AG20443 (cell line): ENCODE results near the gene B3GNT7.
"Not testable (repeated sequence)": the region's sequence is repeated elsewhere in the genome, so short reads cannot be mapped to it uniquely, and the experiment has no call there.

ENCODE experiments used
- DNase-seq: peaks from one replicate; pipeline ENCODE4 v3.0.0; 2012; ENCODE audit warnings: low spot score, mixed read lengths

B3GNT7 gene

GRCh38 chr2:231364961-231365810 is 30.3 kb upstream of the B3GNT7 start:
- DNase-seq, result peak; percentile 61

- DNase-seq, result no peak
These were observed 28.3 kb upstream of the B3GNT7 start for GRCh38 chr2:231367178-231367577.

- no peak for DNase-seq
These were observed 25.7 kb upstream of the B3GNT7 start for GRCh38 chr2:231369580-231370428.

GRCh38 chr2:231370429-231370748 is 25.1 kb upstream of the B3GNT7 start:
- DNase-seq, result no peak

DNA sequence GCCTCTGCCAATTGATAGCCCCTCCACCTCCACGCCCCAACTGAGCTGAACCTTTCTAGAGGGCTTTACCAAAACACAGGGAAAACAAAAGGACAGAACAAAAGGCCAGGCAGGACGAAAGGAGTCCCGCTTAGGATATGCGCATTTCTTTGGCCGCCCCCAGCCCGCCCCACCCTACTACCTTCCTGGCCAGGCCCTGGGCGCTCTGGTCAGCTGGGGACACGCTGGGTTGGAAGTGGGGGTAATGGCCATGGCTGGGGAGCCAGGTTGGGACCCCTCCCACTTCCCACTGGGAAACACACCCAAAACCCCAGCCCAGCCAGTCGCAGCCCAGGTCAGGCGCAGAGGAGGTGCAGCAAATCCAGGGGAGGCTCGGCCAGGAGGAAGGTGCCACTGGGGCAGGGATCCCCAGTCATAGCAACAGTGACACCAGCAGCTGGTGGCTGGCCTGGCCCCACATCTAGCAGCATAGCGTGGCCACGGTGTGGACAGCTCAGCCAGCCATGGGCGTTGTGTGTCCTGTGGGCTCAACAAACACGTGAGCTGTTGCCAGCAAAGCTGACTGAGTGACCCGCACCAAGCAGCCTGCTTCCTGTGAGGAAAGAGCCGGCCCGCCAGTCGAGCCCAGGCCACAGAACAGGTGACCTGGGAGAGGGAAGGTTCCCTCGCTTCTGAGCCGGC is 24.6 kb upstream of the B3GNT7 start:
- DNase-seq, result no peak

- no peak for DNase-seq
These were observed 24.0 kb upstream of the B3GNT7 start for GRCh38 chr2:231371430-231372054.

- no peak for DNase-seq
These were observed 23.2 kb upstream of the B3GNT7 start for GRCh38 chr2:231372326-231372725.

GRCh38 chr2:231373184-231373583 is 22.3 kb upstream of the B3GNT7 start:
- no peak for DNase-seq

- no peak for DNase-seq
These were observed 21.6 kb upstream of the B3GNT7 start for GRCh38 chr2:231373786-231374349.

GRCh38 chr2:231374771-231375170 is 20.7 kb upstream of the B3GNT7 start:
- DNase-seq, result no peak

DNA sequence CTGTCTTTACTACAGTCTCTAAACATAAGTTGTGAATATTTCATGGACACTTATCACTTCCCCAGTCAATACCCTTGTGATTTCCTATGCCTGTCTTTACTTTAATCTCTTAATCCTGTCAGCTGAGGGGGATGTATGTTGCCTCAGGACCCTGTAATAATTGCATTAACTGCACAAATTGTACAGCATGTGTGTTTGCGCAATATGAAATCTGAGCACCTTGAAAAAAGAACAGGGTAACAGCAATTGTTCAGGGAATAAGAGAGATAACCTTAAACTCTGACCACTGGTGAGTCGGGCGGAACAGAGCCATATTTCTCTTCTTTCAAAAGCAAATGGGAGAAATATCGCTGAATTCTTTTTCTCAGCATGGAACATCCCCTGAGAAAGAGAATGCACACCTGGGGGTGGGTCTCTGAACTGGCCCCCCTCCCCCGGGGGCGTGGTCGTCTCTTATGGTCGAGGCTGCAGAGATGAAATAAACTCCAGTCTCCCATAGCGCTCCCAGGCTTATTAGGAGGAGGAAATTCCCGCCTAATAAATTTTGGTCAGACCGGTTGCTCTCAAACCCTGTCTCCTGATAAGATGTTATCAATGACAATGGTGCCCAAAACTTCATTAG is 19.4 kb upstream of the B3GNT7 start:
- DNase-seq, result not testable (repeated sequence)

GRCh38 chr2:231376857-231377256 is 18.7 kb upstream of the B3GNT7 start:
- DNase-seq, result no peak

DNA sequence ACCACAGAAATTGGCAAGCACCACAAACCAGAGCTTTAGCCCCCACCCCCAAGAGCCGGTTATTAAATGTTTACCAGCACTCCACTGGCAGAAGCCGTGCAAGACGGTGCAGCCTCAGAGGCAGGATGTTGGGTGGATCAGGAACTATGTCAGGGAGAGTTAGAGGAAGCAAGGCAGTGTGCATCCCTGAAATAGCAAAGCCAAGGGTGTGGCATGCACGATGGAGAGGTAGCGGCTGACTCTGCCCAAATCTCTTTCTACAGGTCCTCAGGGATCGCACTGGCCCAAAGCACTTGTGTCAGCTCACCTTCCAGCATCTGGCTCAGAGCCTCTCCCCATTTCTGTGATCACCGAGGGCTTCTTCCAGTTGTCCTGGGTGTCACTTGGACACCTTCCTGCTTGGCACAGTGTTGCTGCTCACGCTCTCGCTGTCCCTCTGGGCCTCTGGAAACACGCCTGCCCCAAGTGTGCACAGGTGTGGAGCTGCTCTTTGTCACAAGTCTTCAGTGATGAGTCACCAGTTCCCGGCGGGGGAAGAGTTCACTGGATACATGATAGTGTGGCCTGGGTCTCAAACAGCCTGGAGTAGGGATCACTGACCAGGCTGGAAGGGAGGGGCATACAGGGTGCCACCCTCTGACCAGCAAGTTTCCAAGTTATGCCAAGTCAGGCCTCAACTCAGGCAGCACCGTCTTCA is 17.3 kb upstream of the B3GNT7 start:
- no peak for DNase-seq

GRCh38 chr2:231379266-231380215 is 16.0 kb upstream of the B3GNT7 start:
- no peak for DNase-seq

DNA sequence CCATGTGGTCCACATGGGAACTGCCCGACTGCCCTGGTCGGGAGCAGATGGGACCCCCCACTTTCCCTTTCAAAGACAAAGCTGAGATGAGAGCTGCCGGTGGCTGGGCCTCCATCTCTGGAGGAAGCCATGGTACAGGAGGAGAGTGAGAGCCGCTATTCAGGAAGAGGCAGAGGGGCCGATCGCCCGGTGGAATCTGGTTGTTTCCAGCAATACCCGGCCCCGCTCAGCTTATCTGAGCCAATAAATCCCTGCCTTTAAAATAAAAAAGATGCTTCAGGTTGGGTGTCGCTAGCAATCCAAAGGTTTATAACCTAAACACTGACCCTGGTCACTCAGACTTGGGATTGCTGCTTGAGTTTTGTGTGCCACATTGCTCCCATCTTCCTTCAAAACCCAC is 15.2 kb upstream of the B3GNT7 start:
- no peak for DNase-seq

DNA sequence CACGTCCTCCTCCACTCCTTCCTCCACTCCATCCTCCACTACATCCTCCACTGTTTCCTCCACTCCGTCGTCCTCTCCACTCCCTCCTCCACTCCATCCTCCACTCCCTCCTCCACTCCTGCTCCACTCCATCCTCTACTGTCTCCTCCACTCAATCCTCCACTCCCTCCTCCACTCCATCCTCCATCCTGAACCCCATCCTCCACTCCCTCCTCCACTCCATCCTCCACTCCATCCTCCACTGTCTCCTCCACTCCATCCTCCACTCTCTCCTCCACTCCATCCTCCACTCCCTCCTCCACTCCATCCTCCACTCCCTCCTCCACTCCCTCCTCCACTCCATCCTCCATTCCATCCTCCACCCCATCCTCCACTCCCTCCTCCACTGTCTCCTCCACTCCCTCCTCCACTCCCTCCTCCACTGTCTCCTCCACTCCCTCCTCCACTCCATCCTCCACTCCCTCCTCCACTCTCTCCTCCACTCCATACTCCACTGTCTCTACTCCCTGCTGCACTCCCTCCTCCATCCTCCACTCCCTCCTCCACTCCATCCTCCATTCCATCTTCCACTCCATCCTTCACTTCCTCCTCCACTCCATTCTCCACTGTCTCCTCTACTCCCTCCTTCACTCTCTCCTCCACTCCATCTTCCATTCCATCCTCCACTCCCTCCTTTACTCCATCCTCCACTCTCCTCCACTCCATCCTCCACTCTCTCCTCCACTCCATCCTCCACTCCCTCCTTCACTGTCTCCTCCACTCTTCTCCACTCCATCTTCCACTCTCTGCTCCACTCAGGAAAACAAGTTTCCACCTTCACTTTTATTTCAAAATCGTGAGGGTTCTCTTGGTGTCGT is 14.3 kb upstream of the B3GNT7 start:
- DNase-seq, result no peak

- no peak for DNase-seq
These were observed 13.4 kb upstream of the B3GNT7 start for GRCh38 chr2:231382116-231382515.

- no peak for DNase-seq
These were observed 11.9 kb upstream of the B3GNT7 start for GRCh38 chr2:231383416-231384108.
